ENCODE measurements around the gene CBX5.
A peak's percentile ranks its signal among the peaks of the same experiment; 100 is the strongest.

Gene CBX5

DNA sequence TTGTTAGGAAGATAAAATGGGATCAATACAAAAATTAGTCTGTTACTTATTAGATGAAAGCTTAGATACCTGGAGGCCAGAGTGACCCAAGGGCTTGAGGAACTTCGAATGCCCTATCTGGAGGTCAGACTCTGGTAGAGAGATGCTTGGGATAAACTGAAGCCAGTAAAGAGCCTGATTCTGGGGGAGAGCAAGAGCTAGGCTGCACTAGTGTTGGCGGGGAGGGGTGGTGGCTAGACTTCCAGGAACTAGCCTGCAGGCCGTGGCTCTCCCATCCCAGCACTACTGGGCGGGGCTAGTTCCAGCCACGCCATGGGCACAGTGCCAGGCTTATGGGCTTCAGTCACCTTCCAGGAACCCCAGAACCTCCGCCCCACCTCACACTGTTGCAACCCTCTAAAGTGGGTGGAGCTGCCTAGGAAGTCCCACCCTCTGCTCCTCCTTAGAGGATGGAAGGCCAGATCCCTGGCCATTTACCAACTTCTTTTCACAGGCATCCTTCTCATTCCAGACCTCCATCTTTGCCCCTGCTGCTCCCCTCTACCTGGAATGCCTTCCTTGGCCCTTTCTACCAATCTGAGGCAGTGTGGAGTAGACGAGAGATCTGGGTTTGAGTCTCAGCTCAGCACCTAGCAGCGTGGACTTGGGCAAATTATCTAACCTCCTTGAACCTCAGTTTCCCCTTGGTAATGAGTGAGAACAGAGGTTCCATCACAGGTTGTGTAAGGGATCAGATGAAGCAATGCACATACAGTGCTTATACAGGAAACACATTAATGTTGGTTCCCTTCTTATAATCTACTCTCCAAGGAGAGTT, 27.2 kb upstream of the CBX5 start:
- no peak for DNase-seq (ENCODE audit: low read depth, low spot score)
- H3K4me3 ChIP-seq (ENCODE audit: low read depth, low read length), result no peak overlapping the region
- in situ Hi-C loops (cut with HindIII; ENCODE audit: low sequenced_read_pairs), result no loop called here
- TF ChIP-seq, protein P1, sequence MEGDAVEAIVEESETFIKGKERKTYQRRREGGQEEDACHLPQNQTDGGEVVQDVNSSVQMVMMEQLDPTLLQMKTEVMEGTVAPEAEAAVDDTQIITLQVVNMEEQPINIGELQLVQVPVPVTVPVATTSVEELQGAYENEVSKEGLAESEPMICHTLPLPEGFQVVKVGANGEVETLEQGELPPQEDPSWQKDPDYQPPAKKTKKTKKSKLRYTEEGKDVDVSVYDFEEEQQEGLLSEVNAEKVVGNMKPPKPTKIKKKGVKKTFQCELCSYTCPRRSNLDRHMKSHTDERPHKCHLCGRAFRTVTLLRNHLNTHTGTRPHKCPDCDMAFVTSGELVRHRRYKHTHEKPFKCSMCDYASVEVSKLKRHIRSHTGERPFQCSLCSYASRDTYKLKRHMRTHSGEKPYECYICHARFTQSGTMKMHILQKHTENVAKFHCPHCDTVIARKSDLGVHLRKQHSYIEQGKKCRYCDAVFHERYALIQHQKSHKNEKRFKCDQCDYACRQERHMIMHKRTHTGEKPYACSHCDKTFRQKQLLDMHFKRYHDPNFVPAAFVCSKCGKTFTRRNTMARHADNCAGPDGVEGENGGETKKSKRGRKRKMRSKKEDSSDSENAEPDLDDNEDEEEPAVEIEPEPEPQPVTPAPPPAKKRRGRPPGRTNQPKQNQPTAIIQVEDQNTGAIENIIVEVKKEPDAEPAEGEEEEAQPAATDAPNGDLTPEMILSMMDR (IDR thresholded peaks at IDR 0.05; ENCODE audit: low read depth, low read length), result no peak

DNA sequence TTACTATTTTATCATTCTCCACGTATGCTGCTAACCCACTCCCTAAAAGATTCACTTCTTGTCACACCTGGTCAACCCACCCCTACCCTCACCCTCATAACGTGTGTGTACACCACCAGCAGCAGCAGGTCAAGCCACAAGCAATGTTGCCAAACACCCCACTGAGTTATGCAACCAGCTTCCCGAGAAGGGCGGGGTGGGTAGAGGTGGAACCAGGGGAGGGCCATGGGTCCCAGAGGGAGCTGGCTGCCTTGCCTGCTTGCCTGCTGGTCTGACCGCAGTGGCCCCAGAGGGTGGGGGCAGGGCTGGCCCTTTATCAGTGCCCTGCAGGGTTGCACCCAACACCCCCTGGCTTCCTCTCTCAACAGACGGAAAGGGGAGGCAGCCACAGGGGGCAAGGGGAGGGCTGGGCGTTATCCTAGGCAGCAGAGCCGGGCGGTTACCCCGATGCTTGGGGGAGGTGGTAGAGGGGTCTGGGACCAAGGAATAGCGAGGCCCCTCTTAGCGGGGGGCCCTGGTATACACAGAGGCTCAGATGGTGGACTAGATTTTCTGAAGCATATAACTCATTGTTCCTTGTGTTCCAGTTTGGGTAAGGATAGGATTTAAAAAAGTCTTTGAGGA, 24.4 kb upstream of the CBX5 start:
- no peak overlapping the region for H3K4me3 ChIP-seq (ENCODE audit: low read depth, low read length)
- TF ChIP-seq, protein P1 (IDR thresholded peaks at IDR 0.05; ENCODE audit: low read depth, low read length), result no peak
- in situ Hi-C loops (cut with HindIII; ENCODE audit: low sequenced_read_pairs), result no loop called here
- DNase-seq (ENCODE audit: low read depth, low spot score), result no peak

DNA sequence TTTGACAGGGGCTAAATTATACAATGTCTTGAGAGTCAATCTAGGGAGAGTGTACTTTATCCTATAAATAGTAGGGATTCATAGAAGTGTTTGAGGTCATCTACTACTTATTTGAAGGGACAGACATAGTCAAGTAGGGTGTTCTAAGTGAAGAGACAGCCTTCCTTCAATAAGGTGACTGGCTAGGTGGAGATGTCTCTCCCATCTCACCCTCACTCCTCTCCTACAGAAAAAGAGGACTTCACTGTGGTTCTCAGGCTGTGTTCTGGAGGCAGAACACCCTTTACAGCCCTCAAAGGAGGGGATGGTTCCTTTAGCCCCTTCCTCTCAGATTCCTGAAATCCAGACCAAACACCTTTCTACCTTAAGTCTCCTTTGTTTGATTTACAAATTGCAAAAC, 23.7 kb upstream of the CBX5 start:
- H3K4me3 ChIP-seq (ENCODE audit: low read depth, low read length), result no peak overlapping the region
- in situ Hi-C loops (cut with HindIII; ENCODE audit: low sequenced_read_pairs), result no loop called here
- TF ChIP-seq, protein P1 (IDR thresholded peaks at IDR 0.05; ENCODE audit: low read depth, low read length), result no peak
- DNase-seq (ENCODE audit: low read depth, low spot score), result no peak

DNA sequence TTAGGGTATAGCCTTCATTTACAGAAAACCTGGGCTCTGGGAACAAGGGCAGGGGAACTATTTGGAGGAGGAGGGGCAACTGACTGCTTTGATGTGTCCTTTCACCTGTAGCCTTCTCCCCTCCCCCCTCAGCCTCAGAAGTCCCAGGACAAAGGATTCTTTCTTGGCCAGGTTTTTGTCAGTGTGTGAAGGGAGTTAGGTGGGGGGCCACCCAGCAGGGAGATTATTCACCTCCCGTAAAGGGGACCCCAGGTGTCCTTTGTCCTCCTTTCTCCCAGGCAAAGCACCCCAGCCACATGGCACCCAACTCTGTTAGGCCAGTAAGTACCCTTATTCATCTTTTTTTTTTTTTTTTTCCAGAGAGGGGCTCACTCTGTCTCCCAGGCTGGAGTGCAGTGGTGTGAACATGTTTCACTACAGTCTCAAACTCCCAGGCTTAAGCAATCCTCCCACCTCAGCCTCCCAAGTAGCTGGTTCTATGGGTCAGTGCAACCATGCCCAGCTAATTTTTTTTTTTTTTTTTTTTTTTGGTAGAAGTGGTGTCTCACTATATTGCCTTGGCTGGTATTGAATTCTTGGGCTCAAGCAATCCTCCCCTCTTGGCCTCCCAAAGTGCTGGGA, 21.6 kb upstream of the CBX5 start:
- H3K4me3 ChIP-seq (ENCODE audit: low read depth, low read length), result no peak overlapping the region
- in situ Hi-C loops (cut with HindIII; ENCODE audit: low sequenced_read_pairs), result no loop called here
- TF ChIP-seq, protein P1 (IDR thresholded peaks at IDR 0.05; ENCODE audit: low read depth, low read length), result no peak
- no peak for DNase-seq (ENCODE audit: low read depth, low spot score)

DNA sequence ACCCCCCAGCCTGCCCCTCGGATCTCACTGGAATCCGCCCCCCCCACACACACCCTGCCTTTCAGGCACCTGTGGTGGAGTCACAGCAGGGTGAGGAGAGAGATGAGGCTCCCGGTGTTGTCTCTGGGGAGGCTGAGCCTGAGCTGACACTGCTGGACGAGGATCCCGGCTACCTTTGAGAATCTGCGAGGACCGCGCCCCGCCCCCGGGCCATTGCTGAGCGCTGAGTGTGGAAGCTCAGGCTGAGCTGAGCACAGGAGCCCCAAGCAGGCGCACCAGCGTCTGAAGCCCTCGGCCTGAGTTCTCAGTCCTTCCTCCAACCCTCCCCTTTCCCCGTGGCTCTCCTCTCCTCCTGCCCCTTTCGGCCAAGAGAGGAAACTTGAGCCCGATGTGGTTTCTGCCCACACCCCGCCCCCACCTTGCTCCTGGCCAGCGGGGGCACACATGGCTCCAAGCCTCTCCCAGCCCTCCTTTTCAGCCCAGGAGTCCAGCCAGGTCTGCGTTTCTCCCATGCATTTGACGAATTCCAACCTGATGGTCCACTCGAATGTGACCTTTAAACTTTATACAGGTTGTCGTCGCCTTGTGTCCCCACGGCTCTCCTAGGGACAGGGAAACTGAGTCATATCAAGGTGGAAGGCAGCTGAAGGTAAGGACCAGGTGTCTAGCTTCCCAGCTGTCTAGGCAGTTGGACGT, 21.0 kb upstream of the CBX5 start, which contains the start of gene NFE2:
Gene NFE2 (minus strand): TSS at position 284 of the 696 bp plus-strand sequence. CDS start 5,767 bp downstream, outside the sequence.
- TF ChIP-seq, protein P1 (IDR thresholded peaks at IDR 0.05; ENCODE audit: low read depth, low read length), result no peak
- in situ Hi-C loops (cut with HindIII; ENCODE audit: low sequenced_read_pairs), result no loop called here
- DNase-seq (ENCODE audit: low read depth, low spot score), result peak; percentile 70
- peak within 1 kb of the TSS; percentile 28 for H3K4me3 ChIP-seq (ENCODE audit: low read depth, low read length)

DNA sequence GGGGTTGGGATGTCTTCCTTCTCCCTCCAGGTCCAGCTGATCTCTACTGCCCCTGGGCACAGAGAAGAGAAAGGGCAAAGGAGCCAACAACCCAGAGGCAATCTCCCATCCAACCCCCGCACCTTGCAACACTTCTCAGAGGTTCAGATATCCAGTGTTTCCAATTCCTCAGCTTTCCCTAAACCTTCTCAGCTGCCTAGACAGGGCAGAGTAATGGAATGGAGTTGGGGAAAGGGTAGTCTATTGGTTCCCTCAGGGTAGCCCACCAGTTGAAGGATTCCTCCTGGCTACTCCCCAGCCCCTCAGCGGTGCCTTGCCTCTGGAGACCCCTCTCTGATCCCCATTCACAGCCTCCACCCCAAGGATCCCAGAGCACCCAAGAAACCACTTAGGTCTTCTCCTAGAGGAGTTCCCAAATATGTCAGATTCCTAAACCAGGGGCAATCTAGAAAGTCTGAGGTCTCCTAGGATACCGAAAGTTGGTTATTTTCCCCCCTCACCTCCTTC, 20.4 kb upstream of the CBX5 start:
- peak overlapping the region; percentile 28 for H3K4me3 ChIP-seq (ENCODE audit: low read depth, low read length)
- TF ChIP-seq, protein P1 (IDR thresholded peaks at IDR 0.05; ENCODE audit: low read depth, low read length), result no peak
- no peak for DNase-seq (ENCODE audit: low read depth, low spot score)
- in situ Hi-C loops (cut with HindIII; ENCODE audit: low sequenced_read_pairs), result no loop called here
